ENCODE data around the gene NPHP4.
"Not testable (repeated sequence)": the region's sequence is repeated elsewhere in the genome, so short reads cannot be mapped to it uniquely, and the experiment has no call there.

The NPHP4 gene

DNA sequence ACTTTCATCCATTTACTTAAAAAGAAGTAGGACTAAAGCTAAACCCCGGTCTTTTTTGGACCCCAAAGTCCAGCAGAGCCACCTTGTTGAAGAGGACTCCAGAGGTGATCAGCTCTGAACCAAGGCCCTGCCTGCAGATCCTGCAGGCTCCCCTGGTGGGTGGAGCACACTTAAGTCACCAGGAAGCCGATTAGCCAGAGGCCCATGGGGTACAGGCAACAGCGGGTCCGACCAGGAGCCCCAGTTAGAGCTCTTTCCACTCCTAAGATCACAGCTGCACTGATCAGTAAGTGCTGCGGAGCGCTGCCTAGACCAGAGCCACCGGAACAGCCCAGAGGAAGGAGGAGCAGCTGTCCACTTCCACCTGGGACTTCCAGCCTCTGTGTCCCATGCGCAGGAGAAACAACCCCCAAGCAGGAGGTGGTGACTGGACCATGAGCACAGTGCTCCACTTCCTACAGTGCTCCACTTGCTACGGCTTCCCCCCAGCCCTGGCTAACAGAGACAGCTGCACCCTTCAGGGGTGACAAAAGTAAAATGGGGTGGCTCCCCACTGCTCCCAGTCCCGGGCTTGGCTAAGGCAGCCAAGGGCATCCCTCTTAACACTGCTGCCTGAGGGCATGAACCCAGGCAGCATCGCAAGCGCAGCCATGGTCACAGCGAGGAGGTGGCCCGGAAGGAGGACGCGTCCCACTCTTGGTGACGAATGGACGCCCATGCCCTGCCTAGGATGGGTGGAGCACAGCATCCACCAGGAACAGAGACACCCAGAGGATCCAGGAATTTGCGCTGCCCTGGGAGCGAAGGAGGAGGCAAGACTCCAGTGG is 58.0 kb downstream of the NPHP4 start:
- no peak for DNase-seq (ENCODE audit: low spot score)

DNA sequence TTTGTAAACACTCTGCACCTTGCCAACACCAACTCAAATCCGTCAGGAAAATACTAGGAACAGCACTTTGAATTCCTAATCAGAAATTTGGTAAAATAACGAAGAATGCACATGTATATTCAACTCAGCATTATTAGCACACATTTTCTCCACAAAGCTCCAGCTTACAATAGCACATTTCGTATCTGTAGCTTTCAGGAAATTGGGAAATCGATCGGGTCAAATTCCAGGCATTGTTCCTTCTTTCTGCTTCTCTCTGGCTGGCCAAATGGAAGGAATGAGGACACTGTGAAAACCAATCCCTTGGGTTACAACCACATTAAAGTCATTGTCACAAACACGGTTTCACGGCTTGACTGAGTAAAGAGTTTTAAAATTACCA is 58.6 kb downstream of the NPHP4 start:
- no peak for DNase-seq (ENCODE audit: low spot score)

DNA sequence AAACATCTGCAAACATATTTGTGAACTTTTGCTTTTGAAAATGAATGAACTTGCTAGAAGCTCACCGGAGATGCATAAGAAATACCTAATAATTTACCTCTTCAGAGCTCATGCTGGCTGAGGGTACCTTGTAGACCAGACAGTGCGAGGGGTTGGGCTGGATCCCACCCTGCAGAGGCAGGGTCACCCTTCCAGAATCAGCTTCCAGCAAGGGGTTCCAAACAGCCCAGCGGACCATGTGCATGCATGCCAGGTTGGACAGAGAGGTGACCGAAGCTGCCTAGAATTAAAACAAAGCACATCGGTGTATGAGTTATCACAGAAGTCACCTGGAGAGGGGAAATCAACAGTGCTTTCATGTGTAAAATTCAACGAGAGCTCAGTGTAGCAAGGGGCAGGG is 59.2 kb downstream of the NPHP4 start:
- DNase-seq (ENCODE audit: low spot score): no peak

DNA sequence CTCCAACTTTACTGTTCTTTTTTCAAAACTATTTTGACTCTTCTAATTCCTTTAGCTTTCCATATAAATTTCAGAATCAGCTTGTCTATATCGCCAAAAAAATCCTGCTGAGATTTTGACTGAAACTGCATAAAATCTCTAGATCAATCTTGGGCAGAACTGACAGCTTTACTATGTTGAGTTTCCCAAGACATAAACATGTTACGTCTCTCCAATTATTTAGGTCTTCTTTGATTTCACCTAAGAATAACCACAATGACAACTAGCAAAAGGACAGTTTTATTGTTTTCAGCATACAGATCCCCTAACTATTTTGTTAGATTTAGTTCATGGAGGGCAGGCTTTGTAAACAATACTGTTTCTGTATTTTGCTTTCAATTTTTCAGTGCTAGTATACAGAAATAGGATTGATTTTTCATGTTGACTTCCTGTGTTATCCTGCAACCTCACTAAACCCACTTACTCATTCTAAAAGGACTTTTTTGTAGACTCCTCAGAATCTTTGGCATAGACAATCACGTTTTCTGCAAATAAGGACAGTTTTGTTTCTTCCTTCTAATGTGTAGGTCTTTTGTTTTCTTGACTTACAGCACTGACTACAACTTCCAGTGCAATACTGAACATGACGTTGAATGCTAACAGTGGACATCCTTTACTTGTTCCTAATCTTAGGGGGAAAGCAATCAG is 63.4 kb downstream of the NPHP4 start:
- no peak for DNase-seq (ENCODE audit: low spot score)

DNA sequence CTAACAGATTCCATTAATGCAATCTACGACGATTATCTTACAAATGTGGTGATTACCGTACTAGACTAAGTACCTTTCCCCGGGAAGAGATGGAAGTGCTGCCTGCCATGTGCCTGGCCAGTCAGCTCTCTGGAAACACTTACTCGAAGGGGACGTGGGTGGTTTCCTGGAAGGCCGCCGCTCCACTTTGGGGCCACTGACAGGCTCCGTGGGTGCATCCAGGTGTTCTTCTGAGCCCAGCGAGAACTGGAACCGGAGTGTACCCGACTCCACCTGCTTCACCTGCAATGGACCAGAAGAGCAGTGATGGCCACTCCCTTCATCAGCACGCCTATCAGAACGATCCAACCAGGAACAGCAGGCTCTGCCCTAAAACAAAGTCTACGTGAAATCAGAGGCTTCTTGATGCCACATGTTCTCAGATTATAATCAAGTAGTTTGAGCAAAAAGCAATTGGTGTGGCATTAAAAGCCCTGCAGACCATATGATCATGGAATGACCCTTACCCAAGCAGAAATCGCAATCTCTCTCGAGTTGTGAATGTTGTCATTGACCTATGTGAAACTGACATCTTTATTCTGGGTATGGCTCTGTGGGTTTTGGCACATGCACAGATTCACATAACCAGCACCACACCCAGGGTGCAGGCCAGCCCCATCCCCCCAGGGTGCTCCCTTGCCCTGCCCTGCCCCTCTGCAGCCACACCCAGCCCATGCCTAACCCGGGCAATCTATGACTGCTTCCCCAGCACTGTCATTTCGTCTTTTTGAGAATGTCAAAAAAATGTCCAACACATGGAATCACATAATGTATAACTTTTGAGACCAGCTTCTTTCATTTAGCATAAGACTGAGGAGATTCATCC is 64.5 kb downstream of the NPHP4 start:
- DNase-seq (ENCODE audit: low spot score): no peak

DNA sequence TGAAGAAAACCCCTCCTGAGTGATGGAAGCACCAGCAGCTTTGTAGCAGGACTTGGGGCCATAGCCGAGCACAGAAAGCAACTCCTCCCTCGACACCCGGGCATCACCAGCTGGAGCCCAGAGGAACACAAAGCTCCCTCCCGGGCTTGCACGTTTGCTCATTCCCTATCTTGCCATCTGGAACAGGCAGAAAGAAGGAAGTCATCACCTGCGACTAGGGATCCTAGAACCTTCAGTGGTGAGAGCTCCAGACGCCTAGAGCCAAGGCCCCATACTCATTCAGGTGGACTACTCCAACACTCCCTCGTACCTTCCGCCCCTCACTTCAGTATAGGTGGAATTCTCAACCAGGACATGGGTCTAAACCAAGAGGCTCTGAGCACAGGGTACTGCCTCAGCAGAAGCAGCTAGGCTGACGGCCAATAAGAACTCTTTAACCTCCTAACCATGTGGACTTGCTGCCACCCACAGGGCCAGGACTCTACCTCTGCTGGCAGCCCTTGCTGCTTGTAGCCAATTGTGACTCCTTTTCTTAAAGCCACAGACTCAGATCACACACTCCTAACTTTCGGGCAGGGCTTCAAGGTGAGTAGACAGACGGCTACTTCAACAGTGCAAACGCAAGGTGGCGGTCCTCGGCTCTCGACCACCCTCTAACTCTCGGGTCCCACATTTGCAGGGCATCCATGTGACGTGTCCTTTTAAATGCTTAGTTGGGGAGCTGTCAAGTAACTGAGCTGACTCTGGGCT is 65.4 kb downstream of the NPHP4 start:
- no peak for DNase-seq (ENCODE audit: low spot score)

DNA sequence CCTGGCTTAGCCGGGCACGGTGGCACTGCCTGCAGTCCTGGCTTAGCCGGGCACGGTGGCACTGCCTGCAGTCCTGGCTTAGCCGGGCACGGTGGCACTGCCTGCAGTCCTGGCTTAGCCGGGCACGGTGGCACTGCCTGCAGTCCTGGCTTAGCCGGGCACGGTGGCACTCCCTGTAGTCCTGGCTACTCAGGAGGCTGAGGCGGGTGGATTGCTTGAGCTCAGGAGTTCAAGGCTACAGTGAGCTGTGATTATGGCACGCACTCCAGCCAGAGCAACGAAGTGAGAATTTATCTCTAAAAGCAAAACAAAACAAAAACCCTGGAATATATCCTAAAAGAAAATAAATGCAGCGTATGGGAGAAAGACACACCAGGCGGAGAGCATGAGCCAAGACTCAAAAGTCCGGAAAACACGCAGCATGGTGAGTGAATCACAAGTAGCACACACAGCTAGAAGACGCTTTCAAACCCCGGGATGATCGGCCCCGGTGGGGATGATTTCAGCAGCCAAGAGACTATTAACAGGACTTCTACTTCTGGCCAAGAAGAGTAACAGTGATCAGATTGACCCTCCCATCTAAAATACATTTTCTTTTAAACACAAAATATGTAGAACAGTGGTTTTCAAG is 69.4 kb downstream of the NPHP4 start:
- DNase-seq (ENCODE audit: low spot score): not testable (repeated sequence)

DNA sequence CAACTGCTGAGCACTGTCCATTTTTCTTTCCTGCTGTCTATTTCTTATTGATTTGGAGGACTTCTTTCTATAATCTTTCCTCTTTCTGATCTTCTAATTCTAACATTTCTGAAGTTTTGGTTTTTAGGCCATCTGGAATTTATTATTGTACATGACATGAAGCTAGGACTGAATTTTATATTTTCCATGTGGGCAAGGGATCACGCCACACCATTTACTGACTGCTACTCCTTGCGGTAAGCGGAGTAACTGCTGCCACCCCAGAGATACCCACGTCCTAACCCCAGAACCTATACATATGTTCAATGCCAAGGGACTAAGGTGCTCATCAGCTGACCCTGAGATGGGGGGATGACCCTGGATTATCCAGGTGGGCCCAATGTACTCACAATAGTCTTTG is 70.6 kb downstream of the NPHP4 start:
- no peak for DNase-seq (ENCODE audit: low spot score)

DNA sequence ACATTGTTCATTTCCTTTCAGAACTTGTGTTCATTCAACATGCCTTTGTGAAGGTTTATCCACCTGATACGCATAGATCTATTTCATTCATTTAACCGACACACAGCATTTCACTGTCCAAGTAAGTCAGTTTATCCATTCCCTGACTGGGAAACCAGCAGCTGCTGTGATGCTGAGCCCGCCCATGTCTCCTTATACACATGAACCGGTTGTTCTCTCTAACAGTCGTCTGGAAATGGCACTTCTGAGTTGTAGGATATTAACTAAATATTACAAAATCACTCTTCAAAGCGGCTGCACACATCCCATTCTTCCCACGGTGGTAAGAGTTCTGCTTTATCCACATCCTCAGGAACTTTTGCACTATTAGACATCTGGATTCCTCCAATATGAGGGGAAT is 71.1 kb downstream of the NPHP4 start:
- DNase-seq (ENCODE audit: low spot score): no peak

DNA sequence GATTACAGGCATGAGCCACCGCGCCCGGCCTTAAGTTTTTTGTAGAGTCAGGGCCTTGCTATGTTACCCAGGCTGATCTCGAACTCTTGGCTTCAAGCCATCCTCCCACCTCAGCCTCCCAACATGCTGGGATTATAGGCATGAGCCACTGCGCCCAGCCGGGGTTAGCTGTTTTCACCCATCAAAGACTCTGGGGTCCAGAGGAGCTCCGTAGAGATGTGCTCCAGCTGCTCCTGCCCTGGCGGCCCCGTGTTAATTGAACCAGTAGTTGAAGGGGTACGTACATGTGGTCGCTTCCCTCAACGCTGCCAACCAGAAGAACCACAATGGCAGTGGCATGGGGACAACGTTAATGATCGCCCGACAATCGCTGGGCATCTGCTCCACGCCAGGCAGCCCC is 72.0 kb downstream of the NPHP4 start:
- no peak for DNase-seq (ENCODE audit: low spot score)

DNA sequence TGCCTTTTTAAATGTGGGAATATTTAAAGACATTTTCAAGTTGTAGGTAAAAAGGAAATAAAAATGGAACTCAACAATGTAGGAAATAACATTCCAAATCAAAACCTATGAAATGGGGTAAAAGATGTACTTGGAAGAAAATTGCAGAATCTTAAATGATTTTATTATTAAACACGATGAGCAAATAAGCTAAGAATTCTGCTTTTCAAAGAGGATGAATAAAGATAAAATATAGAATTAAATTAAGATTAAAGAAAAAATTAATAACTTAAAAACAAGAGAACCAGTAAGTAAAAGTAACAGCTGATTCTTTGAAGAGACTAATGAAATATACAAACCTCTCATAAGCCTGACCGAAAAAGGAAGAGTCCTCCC is 74.0 kb downstream of the NPHP4 start:
- DNase-seq (ENCODE audit: low spot score): no peak

DNA sequence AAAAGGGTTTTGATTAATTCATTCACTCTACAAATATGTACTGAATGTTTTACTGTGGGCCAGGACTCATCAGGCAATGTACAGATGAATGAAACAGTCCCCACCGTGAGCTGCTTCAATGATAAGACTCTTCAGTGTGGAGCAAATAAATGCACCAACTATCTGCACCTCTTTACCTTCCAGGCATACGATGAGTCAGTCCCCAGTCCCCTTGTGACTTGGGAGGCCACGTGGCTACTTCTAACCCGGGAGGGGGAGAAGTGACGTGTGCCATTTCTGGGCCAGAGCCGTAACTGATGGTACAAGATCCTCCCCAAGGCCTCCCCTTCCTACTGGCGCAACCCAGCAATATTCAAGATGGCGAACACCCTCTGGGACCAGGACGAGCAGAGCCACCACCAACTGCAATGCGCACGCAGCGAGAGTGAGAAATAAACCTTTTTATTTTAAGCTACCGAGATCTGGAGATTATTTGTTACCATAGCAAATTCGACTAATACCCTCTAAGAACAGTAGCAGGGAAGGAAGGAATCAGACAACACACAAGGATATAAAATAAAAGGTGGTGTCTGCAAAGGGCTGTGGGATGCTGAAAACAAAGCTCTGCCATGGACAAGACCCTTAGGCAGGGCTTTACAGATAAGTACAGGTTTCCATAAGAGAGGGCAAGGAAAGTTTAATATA is 74.5 kb downstream of the NPHP4 start:
- no peak for DNase-seq (ENCODE audit: low spot score)

DNA sequence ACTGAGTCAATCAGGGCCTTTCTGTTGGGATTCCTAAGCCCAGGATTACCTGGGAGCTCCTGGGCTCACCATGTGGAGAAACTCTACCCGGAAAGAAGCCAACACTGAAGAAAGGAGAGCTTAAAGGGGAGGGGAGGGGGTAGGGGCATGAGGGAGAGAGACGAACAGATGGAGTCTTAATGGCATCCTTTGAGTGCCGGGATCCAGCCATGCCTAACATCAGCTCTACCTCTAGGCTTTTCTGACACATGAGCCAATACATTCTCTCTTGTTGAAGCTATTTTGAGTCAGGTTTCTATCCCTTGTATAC is 75.0 kb downstream of the NPHP4 start:
- no peak for DNase-seq (ENCODE audit: low spot score)

DNA sequence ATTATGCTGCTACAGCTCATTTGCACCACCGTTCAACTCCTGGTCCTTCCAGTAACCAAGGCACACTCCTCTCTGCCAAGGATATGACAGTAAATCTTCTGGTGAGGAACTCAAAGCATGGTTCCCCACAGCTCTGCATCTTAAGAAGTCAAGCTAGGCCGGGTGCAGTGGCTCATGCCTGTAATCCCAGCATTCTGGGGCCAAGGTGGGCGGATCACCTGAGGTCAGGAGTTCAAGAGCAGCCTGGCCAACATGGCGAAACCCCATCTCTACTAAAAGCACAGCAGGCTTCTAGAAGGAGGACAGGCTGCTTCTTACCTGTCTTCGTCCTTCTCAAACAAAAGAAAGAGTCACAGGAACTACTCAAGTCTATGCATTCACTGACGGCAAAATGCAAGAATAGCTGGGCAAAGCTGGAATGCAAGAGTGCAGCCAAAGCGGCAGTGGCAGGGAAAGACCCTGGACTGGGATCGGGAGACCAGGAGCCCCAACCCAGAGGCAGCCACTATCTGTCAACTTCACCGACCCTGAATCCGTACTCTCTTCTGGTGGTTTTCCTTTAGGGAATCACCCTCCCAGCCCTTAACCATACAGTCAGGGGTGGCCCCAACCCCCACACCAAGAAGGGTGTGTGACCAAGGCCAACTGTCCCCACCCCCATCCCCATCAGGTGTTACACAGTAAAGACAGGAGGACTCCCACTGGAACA is 75.5 kb downstream of the NPHP4 start:
- no peak for DNase-seq (ENCODE audit: low spot score)

DNA sequence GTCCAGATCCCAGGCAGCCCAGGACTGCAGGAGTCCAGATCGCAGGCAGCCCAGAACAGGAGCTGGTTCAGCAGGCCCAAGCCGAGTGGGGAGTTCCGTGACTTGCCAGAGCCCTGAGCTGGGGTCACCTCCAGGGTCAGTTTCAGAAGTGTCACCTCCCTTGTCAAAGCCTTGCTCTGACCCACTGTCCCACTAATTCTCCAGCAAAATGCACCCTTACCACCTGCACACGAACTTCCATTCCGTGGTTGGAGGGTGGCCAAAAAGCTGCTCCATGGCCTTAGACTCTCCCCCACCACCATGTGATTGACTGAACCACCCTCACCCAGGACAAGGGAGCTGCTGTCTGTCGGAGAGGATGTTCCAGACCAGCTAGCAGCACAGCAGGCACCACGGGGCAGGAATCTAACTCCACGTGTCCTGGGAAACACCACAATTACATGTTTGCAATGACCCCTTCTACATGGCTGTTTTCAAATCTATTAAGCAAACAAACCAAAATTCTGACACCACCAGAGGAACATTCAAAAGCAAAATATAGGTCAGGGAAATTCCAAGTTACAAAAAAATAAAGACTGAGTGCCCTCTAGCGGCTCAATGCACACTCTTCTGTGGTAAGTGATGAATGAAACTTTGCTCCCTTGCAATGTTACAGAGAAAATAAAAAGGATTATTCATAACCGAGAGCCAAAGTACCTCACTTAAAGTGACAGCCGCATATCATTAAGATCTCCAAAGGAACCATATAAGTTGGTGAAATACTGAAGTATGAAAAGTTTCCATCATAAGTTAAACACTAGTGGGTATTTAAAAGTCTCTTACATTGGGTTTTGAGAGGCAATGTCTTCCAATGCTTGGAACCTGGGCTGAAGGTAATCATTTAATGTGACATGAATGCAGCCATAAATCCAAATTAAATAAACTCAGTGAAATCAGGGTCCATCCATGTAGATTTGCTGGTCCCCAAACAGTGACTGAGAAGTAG is 76.3 kb downstream of the NPHP4 start:
- peak; percentile 63 for DNase-seq (ENCODE audit: low spot score)

DNA sequence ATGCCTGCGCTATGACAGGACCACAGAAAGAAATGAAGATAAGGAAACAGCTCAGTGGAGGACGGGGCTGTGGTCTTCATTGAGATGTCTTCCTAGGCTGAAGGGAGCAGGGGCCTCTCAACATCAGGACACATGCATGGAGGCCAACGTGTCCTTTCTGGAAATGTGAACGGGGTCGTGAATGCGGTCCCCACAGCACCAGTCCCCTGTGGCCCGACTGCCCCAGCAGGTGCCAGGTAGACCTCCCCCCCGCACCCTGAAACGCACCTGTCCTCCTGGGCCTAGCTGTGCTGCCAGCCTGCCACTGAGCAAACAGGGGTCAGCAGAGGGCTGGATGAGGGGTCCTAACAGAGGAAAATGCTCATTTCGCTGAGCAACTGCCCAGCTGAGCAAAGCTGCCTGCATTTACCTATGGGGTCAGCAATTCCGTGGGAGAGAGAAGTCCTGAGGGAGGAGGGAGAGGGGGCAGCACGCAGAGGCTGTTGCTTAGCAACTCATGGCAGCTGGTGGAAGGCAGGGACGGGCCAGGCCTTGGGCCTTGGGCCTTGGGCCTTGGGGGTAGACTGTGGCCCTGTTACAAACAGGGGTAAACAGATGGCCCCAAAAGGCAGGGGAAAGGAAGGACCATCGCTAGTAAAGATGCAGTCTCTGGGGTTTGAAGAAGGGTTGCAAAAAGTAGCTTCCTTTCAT is 77.4 kb downstream of the NPHP4 start:
- no peak for DNase-seq (ENCODE audit: low spot score)

DNA sequence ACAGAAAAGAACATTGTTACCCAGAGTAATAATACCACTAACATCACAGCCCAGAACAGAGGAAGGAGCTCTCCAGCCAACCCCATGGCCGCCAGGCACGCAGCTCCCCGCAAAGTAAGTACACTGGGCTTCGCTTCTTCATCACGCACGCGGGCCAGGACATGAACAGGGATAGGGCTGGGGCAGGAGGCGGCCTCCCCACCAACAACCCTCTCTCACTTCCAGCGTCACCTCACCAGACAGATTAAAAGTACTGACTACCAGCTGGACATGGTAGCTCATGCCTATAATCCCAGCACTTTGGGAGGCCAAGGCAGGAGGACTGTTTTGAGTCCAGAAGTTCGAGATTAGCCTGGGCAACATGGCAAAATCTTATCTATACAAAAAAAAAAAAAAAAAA is 78.3 kb downstream of the NPHP4 start:
- DNase-seq (ENCODE audit: low spot score): no peak

DNA sequence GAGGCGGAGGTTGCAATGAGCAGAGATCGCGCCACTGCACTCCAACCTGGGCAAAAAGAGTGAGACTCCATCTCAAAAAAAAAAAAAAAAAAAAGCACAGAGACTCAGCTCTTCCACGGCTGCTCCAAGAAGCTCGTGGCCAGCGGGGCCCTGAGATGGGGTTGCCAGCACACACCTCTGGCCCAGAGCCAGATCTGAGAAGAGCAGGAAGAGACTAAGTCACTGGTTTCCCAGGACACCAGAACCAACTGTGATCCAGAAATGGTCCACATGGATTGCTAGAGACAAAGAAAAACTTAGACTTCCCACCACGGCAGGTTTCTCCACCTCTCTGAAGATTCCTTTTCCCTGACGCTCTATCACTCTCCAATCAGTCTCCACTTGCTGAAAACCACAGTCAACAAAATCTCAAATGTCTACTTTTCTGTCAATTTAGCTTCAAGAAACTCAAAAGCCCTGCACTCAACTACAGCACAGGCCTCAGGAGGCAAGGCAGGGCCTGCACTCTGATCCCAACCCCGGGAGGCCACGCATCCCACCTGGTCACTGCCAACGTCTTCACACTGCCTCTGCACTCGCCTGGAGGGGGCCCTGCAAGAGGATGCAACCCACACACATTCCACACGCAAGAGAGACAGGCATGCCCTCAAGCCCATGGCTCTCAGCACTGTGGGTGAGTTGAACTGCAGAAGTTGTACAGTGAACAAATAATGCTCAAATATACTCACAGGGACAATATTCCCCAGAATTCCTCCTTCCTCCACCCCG is 79.0 kb downstream of the NPHP4 start:
- no peak for DNase-seq (ENCODE audit: low spot score)
